HL-60 (cell line): ENCODE measurements around the gene YAE1.

Experiments used
- DNase-seq, 2 experiments: peaks; one replicate each; pipeline ENCODE4 v3.0.0-alpha.2; 2010 to 2020; ENCODE audit warnings: low read depth in 1 of 2, low spot score in 1 of 2
- H3K27ac ChIP-seq: fragments of 250-450 bp; sonication (Bioruptor Pico); replicated peaks from 2 replicates; pipeline ENCODE4 v1.5.1; 2020; ENCODE audit warnings: mild to moderate bottlenecking, moderate library complexity
- H3K27me3 ChIP-seq: fragments of 250-450 bp; sonication (Bioruptor Pico); 2 replicates; pipeline ENCODE4 v1.5.1; 2021; ENCODE audit warnings: mild to moderate bottlenecking, moderate library complexity; ENCODE audit not compliant: insufficient read depth, poor library complexity, severe bottlenecking
- H3K4me3 ChIP-seq: replicated peaks from 2 replicates; pipeline ENCODE4 v1.5.1; 2011; ENCODE audit warnings: mild to moderate bottlenecking, control low read depth, low read length; ENCODE audit not compliant: insufficient read depth
- CTCF ChIP-seq: IDR thresholded peaks from one replicate; pipeline ENCODE4 v1.5.1; 2011; ENCODE audit warnings: low read length, control low read depth, inconsistent platforms; ENCODE audit not compliant: insufficient read depth
- GABPA ChIP-seq: IDR thresholded peaks from 2 replicates; pipeline ENCODE4 v1.6.1; 2012; ENCODE audit warnings: low read depth
- POLR2AphosphoS5 ChIP-seq: IDR thresholded peaks from 2 replicates; pipeline ENCODE4 v1.6.1; 2012; ENCODE audit warnings: low read depth
- REST ChIP-seq: IDR thresholded peaks from 2 replicates; pipeline ENCODE4 v1.6.1; 2012; ENCODE audit warnings: low read depth; ENCODE audit not compliant: insufficient replicate concordance
- SPI1 ChIP-seq: IDR thresholded peaks from 2 replicates; pipeline ENCODE4 v1.6.1; 2012; ENCODE audit warnings: low read depth, mild to moderate bottlenecking, borderline replicate concordance

Gene YAE1

GRCh38 chr7:39530971-39531370 lies 35.2 kb upstream of the YAE1 start:
- Histone ChIP-seq H3K27ac (no peak overlapping the region), H3K4me3 (no peak overlapping the region), H3K27me3 (peaks cover 2% of the 10 kb centered on the region)
- DNase-seq: no peak
- no peak for TF ChIP-seq CTCF

DNA sequence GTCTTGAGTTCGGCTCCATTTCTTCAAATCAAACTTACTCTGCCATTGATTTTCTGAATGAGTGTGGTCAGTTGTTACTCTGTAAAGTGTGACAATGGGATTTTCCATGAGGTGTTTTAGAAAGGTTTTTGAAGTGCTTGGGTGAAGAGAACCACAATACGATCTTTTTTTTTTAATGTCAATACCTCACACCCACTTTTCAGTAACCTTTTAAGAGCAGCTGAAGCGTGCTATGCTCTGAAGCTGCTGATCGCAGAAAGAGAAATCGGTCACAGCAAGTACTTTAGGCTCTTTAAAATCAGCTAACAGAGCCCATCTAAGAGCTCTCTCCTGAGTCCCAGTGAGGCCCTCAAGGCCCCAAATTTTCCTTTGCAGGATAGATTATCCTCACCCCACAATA lies 34.4 kb upstream of the YAE1 start:
- Histone ChIP-seq H3K27me3 (peaks cover 2% of the 10 kb centered on the region), H3K4me3 (no peak overlapping the region), H3K27ac (no peak overlapping the region)
- DNase-seq: no peak
- TF ChIP-seq GABPA (no peak), CTCF (no peak), REST (no peak), SPI1 (no peak), POLR2AphosphoS5 (no peak)

GRCh38 chr7:39532832-39533231 lies 33.4 kb upstream of the YAE1 start:
- DNase-seq: no peak
- no peak for TF ChIP-seq REST
- TF ChIP-seq GABPA: no peak
- no peak for TF ChIP-seq POLR2AphosphoS5
- no peak for TF ChIP-seq CTCF
- H3K27me3 ChIP-seq: peaks cover 2% of the 10 kb centered on the region
- no peak overlapping the region for H3K27ac ChIP-seq
- H3K4me3 ChIP-seq: no peak overlapping the region

DNA sequence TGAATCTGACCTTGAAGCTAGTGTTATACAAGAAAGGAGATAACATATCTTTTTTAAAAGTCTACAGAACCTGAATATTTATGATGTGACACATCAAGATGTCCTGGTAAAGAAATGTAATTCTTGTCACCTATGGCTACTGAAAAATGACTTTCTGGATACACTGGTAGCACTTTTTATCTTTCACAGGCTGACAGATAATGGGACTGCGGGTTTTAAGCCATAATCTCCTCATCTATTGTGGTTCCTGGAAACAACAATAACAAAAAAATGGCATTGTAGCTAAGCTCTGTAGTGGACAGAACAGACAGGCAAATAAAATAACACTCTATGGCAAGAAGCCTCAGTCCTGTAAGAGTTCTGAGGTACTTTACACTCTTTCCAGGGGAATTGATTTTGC lies 31.6 kb upstream of the YAE1 start:
- Histone ChIP-seq H3K27me3 (no peaks in the 10 kb centered on the region), H3K27ac (no peak overlapping the region), H3K4me3 (no peak overlapping the region)
- DNase-seq: no peak
- TF ChIP-seq POLR2AphosphoS5 (no peak), CTCF (no peak)
